Tongue (tissue), 2 donors: ENCODE measurements around the gene ADGRG6. TPM values are rescaled to one million over a fixed set of nuclear protein-coding genes. Genes with fewer than 3 reads are reported as not detected.

ENCODE experiments used
- DNase-seq: peaks from one replicate; pipeline ENCODE4 v3.0.0-alpha.2; 2015
- total RNA-seq: library from RNA; depleted of rRNA; stranded (reverse); fragments of >200 nt; gene quantifications from one replicate; pipeline ENCODE4 v1.2.3, GENCODE V29; 2014

Gene ADGRG6
- total RNA-seq, 1 donor from 2014 or later: 55.9 TPM

GRCh38 chr6:142376800-142377496 is 75.1 kb downstream of the ADGRG6 start:
- DNase-seq: peak; percentile 18

DNA sequence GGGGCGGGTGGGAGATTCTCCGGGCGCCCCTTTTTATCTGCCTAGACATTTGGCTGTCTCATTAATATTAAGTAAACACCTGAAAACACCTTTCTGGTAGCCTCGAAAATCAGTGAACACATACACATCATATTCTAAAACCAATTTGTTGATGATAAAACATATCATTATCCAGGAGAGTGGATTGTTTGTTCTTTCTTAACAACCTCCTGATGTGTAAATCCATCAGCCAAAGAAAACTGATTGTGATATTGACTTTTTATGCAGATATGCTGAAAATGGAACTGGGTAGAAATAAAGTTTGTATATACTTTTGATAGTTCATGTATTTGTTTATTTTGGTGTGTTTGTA is 75.7 kb downstream of the ADGRG6 start:
- DNase-seq: no peak

DNA sequence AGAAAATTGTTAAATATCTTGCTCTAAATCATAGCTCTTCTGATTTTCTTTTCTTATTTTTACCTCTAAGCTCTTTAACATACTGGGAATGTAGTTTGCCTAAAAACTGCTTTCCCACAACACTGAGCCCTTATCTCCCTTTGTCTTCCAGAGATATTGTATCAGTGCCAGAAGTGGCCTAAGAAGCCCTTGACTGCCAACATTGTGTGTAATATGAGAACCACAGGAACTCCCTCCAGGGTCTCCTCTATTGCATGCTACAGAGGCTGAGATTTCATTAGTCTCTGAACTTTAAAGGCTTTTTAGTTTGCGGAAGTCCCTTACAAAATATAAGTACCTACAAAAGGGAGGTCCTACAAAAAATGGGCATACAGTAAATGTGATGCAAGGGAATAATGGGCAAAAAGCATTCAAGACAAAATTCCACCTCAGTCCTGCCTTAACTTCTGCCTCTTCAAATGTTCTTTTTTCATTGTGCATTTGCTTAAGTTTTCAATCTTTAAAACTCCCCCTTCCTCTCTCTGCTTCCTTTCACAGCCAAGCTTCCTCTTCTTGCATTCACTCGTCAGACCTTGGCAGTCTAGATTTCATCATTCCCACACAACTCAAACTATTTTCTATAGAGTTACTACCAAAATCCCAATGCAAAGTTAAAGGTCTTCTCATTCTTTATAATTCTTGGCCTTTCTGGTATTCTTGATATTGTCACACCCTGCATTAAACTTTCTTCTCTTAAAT is 76.5 kb downstream of the ADGRG6 start:
- peak; percentile 69 for DNase-seq

DNA sequence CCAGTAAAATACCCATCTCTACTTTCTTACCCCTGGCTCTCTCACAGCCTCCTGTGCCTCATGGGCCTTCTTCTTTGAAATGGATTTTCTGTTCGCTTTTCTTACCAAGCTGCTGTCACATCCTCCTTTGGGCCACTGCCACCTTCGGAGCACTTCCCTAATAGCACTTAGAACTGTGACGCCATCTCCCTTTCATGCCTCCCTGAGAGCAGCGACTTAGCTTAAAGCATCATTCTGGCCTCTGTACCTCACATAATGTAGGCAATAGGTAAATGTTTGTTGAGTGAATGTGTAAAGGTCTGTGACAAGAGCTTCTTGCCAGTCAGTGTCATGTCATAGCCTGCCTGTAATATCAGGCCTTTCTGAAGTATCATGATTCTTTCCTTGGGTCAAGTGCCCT is 78.8 kb downstream of the ADGRG6 start:
- no peak for DNase-seq

GRCh38 chr6:142381181-142381580 is 79.4 kb downstream of the ADGRG6 start:
- no peak for DNase-seq

DNA sequence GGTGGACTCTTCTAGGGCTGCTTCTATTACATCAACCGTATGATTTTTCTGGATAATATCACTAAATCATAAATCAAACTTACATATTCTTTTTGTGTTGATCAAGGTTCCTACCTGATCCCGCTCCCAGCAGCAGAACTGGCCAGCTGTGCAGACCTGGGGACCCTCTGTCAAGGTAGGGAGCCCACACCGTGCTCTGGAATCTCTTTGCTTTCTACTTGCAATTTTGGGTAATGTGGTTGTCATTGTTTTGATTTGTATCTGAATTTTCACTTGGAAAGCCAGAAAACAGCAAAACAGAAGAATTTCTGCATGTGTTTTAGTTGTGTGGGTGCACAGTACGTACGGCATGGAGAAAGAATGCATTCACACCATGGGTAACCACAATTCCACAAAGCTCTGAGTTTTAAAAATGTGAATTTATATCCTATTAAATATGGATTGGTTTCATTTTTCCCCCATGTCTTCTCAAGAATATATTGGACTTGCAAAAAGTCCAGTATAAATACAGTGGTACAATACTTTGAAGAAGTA is 80.1 kb downstream of the ADGRG6 start:
- no peak for DNase-seq

DNA sequence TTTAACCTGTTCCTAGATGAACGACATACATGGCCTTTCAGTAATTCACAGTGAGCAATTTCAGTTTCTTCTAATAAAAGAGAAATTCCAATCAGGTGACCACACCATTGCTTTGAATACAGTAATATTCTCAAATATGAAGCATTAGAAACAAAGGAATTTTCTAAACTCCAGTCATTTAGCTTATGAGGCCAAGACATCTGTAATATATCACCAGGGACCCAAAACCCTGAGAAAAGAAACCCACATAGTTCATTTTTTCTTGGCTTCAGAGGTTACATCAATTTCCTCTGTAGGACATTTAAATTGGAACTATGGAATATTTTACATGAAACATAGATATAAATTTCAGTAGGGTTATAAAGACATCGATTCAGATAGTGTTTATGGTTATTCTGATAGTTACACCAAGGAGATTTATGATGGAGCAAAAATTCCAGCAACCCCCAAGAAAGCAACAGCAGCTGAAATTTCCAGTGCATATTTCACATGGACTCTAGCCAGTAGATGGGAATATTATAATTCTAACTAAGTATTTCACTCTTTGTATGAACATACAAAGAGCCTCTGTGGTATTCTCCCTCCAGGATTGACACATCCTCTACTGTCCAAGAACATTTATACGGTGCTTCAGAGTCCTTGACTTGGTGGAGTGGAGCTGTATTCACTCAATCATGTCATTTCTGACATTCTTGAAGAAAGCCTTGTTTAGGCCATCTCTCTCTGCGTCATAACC is 82.9 kb downstream of the ADGRG6 start:
- DNase-seq: peak; percentile 18

DNA sequence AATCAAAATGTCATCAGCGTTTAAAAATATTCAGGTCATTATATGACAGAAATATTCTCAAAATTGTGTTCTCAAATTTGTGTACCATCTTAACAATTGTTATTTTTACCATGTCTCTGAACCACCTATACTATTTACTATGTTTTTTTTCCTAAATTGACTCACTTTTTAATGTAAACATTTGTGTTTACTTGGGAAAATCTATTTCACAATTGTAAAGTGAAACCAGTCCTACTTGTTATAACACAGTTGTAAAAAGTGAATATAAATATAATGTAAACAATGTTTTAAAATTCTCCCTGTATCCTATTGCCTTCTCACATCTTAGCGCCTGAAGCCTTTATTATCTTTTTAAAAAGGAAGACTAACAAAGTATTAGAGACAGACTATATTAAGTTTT is 83.5 kb downstream of the ADGRG6 start:
- no peak for DNase-seq

DNA sequence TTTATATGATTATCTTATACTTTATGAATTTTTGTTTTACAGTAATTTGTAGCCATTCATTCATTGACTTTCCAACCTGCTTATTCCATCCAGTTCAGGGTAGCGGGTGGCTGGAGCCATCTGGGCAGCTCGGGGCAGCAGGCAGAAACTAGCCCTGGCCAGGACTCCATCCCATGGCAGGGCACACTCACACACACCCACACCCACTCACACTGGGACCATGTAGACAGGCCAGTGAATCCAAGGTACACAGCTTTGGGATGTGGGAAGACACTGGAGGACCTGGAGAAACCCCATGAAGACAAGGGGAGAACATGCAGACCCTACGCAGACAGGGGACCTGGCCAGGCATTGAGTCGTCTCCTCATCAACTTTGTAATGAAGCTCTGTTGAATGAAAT is 84.8 kb downstream of the ADGRG6 start:
- no peak for DNase-seq

DNA sequence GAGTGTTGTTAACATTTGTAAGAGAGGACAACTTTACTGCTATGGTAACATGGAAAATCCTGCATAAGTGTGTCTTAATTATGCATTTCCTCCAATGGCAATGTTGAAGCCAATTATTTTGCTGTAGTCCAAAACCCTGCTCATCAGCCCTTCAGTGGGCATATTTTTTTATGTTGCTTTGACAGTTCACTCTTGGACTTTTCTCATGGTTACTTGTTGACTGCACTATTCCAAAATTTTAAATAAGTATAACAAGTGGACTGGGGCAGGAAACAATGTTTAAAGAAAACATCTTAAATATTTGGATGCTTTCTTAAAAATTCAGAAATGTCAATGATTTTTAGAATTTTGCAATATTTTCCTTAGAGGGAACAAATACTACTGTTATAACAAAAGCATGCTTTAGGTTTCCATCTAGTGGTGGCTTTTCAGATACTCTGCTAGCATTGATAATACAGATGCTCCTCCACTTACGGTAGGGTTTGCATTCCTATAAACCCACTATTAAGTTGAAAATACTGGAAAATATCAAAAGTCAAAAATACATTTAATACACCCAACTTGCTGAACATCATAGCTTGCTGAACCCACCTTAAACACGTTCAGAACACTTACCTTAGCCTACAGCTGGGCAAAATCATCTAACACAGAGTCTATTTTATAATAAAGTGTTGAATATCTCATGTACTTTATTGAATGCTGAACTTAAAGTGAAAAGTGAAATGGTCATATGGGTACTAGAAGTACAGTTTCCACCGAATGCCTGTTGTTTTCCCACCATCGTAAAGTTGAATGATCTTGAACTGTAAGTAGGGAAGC is 86.4 kb downstream of the ADGRG6 start:
- DNase-seq: peak; percentile 71

GRCh38 chr6:142395266-142395665 is 93.5 kb downstream of the ADGRG6 start:
- DNase-seq: no peak

- DNase-seq: no peak
These were observed 94.0 kb downstream of the ADGRG6 start for GRCh38 chr6:142395768-142396231.

- DNase-seq: no peak
These were observed 96.5 kb downstream of the ADGRG6 start for GRCh38 chr6:142398353-142398752.

DNA sequence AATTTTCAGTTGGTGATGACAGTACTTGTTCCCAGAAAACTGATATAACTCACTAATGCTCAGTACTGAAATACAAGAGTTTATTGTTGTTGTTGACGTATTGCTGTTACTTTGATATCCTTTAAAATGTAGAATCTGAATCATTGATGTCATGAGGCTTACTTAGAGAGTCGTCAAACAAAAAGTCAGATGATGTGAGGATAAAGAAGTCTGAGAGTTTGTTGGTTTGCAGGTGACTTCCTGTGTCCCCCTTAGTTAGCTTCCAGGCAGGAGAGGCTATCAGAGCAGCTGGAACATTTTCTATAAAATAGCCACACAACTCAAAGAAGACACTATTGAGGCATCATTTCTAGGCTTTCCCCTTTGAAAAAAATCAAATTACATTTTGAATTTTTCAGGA is 97.9 kb downstream of the ADGRG6 start:
- no peak for DNase-seq

DNA sequence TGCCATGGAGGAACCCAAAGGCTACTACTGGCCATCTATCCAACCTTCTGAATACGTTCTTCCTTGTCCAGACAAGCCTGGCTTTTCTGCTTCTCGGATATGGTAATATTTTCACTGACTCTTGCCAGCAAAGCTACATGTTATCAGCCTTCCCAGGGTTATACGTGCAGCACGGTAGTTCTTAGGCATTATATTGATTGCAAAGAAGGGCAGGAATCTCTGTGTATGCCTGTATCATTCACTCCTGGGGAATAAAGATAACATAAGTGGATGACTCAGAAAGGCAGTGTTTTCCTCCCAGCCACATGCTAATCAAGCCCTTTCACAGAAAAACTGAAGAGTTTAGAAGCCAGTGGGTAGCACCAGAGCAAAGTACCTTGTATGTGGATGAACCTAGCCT is 98.7 kb downstream of the ADGRG6 start:
- no peak for DNase-seq

DNA sequence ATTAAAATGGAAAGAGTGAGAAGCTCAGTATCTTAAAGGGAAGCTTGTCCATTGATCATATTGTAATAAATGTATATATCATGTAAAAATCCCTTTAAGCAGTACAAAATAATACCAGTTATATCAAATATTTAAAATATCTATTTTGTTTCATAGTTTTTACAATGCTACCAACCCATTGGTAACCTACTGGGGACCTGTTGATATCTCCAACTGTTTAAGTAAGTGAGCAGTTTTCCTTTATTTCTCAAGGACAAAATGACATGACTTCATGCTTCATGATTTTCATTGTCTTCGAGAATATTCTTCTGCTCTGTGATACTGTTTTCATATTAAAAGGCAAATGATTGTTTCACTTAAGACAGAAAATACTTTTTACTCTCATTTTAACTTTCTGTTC is 100.0 kb downstream of the ADGRG6 start:
- no peak for DNase-seq

GRCh38 chr6:142404751-142405150 is 102.9 kb downstream of the ADGRG6 start:
- no peak for DNase-seq

GRCh38 chr6:142406131-142406530 is 104.3 kb downstream of the ADGRG6 start:
- no peak for DNase-seq

DNA sequence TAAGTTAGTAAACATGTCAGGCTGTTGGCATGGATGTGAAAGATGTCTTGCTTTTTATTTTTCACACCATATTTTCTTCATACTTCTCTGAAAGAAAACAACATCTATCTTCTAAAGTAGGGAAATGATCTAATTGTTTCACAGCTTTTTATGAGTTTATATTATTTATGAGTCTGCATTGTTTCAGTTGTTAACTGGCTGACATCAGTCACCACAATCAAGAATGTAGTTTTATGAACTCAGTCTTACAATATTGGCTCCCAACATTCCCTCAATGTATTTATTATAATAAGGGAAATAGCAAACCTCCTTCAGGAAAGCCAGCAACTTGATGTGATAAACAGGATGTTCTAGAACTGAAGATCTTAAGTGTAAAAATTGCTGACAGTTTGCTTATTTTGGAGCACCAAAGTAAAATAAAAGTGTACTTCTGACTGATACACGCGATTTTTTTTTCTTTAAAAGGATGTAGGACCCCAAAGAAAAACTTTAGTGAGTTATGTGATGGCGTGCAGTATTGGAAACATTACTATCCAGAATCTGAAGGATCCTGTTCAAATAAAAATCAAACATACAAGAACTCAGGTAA is 106.0 kb downstream of the ADGRG6 start:
- no peak for DNase-seq

- DNase-seq: no peak
These were observed 106.6 kb downstream of the ADGRG6 start for GRCh38 chr6:142408409-142408808.

DNA sequence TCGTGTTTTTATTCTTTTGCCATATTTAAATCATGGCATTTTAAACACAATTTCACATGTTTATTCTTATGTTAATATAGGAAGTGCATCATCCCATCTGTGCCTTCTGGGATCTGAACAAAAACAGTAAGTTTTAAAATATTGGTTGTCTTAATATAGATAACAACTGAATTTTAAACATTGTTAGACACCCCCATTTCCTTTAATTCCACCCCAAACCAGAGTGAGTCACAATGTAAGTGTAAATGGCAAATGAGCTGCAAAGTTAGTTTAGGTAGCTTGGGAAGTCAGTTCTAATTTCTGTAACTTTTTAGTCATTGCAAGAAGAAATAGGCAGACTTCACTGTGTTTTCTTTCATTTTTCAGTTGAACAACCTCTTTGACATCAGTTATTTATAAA is 108.0 kb downstream of the ADGRG6 start:
- DNase-seq: no peak

DNA sequence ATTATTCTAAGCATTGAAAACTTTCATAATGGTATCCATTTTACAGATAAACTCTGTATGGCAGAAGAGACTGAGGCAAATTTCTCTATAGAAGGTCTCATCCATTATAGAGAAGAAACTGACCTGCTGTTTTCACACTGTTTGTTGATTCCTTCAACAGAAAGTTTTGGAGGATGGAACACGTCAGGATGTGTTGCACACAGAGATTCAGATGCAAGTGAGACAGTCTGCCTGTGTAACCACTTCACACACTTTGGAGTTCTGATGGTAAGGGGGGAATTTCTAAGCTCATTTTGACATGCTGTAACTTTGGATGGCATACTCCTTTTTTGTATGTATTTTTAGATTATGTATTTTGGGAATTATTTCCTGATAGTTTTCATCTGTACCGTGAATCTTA is 109.3 kb downstream of the ADGRG6 start:
- no peak for DNase-seq
